Ovary (tissue), 9 donors: Measurements from ENCODE around the gene CNR1. TPM values are rescaled to one million over a fixed set of nuclear protein-coding genes. Genes with fewer than 3 reads are reported as not detected.

Experiments
- DNase-seq, 5 donors: peaks; one replicate each; pipeline ENCODE4 v3.0.0-alpha.2; 2019 to 2020
- H3K27ac ChIP-seq, 2 donors: fragments of 200-600 bp; one replicate each; pipeline versions ENCODE4 v1.5.1 to v1.8.0; 2019 to 2022
- H3K27me3 ChIP-seq: fragments of 200-600 bp; one replicate; pipeline ENCODE4 v1.8.0; 2022
- H3K36me3 ChIP-seq: fragments of 200-600 bp; sonication (generic); one replicate; pipeline ENCODE4 v1.5.1; 2019
- H3K4me1 ChIP-seq: one replicate; pipeline ENCODE4 v1.8.1; 2013; ENCODE audit warnings: mild to moderate bottlenecking, moderate library complexity; ENCODE audit not compliant: insufficient read depth
- H3K4me3 ChIP-seq: fragments of 200-600 bp; sonication (generic); one replicate; pipeline ENCODE4 v1.5.1; 2017
- H3K9me3 ChIP-seq, 2 donors: fragments of 200-600 bp in 1 of 2; sonication (generic) in 1 of 2; one replicate each; pipeline versions ENCODE4 v1.5.1 to v1.8.1; 2013 to 2019; ENCODE audit warnings: mild to moderate bottlenecking in 1 of 2, moderate library complexity in 1 of 2
- CTCF ChIP-seq, 3 donors: fragments of 450-650 bp in 2 of 3; fragments of 200-600 bp in 1 of 3; IDR thresholded peaks; one replicate each; pipeline versions ENCODE4 v1.5.1 to v1.8.0; 2016 to 2022; ENCODE audit warnings: antibody characterized with exemption in 3 of 3, mild to moderate bottlenecking in 1 of 3
- EP300 ChIP-seq: sonication (generic); formaldehyde crosslinking; IDR thresholded peaks from one replicate; pipeline ENCODE4 v1.6.1; 2017; ENCODE audit warnings: antibody characterized with exemption
- POLR2A ChIP-seq: fragments of 450-650 bp; IDR thresholded peaks from one replicate; pipeline ENCODE4 v1.6.1; 2017; ENCODE audit warnings: antibody characterized with exemption, mild to moderate bottlenecking, moderate library complexity
- WGBS, 3 donors: extraction: QIAGEN DNeasy Blood & Tissue Kit in 1 of 3; methylation state at CpG; one replicate each; pipeline versions ENCODE4 v1.1.5 to v1.1.7; 2013 to 2017; 5-methylcytosine and 5-hydroxymethylcytosine counted together
- intact Hi-C, 4 donors: fragments of 100-400 bp; cut with DNase I; formaldehyde crosslinking; loops; one replicate each; pipeline versions ENCODE4 v1.11.0 to v1.15.1; 2022 to 2023
- polyA plus RNA-seq, 2 donors: library from polyadenylated mRNA; stranded (reverse); fragments of 200-250 nt in 1 of 2; fragments of 350-450 nt in 1 of 2; fragmentation: Illumina TruSeq in 1 of 2; extraction: RNeasy Lipid Tissue Mini Kit (QIAGEN cat#74804) in 1 of 2; gene quantifications; one replicate each; pipeline ENCODE4 v1.2.3, GENCODE V29; 2013 to 2014
- total RNA-seq, 7 donors: library from RNA; depleted of rRNA in 2 of 7; stranded (reverse); fragments of >200 nt in 2 of 7; fragmentation: NEBNext Ultra II Directional in 3 of 7; extraction: Animal tissue kit (Norgen Biotek cat#: 25700) in 3 of 7; gene quantifications; one replicate each; pipeline versions ENCODE4 v1.1.0 to v1.2.4, GENCODE V29; 2016 to 2023
- donor health status: DM: no; HTN: no; CAD: no; lungs with moderate emphysema.
- donor health status: DM: no; HTN: no; CAD: no.
- donor health status: Bipolar disorder and iron deficiency.
- donor health status: DM: yes; HTN: yes; CAD: no.
- donor health status: DM: no; HTN: no; CAD: no.
- donor health status: DM: yes; HTN: yes; CAD: no.

The CNR1 gene
- total and polyA plus RNA-seq, 9 donors: 0.43 to 4.2 (median 1.8) TPM

- no peaks in the 10 kb centered on the region for H3K4me1 ChIP-seq
- H3K36me3 ChIP-seq: no peaks in the 10 kb centered on the region
- no peaks in the 10 kb centered on the region for H3K27me3 ChIP-seq
- DNase-seq: no peak
- intact Hi-C loops: no loop called here
- H3K27ac ChIP-seq: no peak overlapping the region
- H3K4me3 ChIP-seq: no peak overlapping the region
- H3K9me3 ChIP-seq: no peaks in the 10 kb centered on the region
- WGBS, 3 donors: 81 to 87% (median 83%) methylated on average over 2 of the region's 2 CpGs
- TF ChIP-seq EP300: no peak
- TF ChIP-seq POLR2A: no peak
- TF ChIP-seq CTCF (IDR thresholded peaks at IDR 0.05): no peak
These were observed 17.3 kb upstream of the CNR1 start for GRCh38 chr6:88183471-88183870.

- intact Hi-C loops: no loop called here
- H3K9me3 ChIP-seq: no peaks in the 10 kb centered on the region
- H3K27me3 ChIP-seq: no peaks in the 10 kb centered on the region
- no peak overlapping the region for H3K27ac ChIP-seq
- H3K4me1 ChIP-seq: no peaks in the 10 kb centered on the region
- H3K4me3 ChIP-seq: no peak overlapping the region
- WGBS, 3 donors: 17 to 23% (median 21%) methylated on average over 1 of the region's 1 CpG
- TF ChIP-seq EP300 (no peak), POLR2A (no peak), CTCF (IDR thresholded peaks at IDR 0.05) (no peak)
- no peak for DNase-seq
- H3K36me3 ChIP-seq: no peaks in the 10 kb centered on the region
These were observed 13.5 kb upstream of the CNR1 start for GRCh38 chr6:88179692-88180091.

GRCh38 chr6:88177961-88178464 lies 11.9 kb upstream of the CNR1 start:
- Histone ChIP-seq H3K27ac (no peak overlapping the region), H3K9me3 (no peaks in the 10 kb centered on the region), H3K27me3 (no peaks in the 10 kb centered on the region), H3K36me3 (no peaks in the 10 kb centered on the region), H3K4me3 (no peak overlapping the region), H3K4me1 (no peaks in the 10 kb centered on the region)
- WGBS, 3 donors: 37 to 62% (median 42%) methylated on average over 3 of the region's 3 CpGs
- no peak for DNase-seq
- TF ChIP-seq POLR2A (no peak), CTCF (IDR thresholded peaks at IDR 0.05) (no peak), EP300 (no peak)
- intact Hi-C loops: no loop called here

GRCh38 chr6:88174906-88175305 lies 8.8 kb upstream of the CNR1 start:
- intact Hi-C loops: no loop called here
- Histone ChIP-seq H3K27ac (no peak overlapping the region), H3K27me3 (no peaks in the 10 kb centered on the region), H3K4me3 (no peak overlapping the region), H3K9me3 (no peaks in the 10 kb centered on the region), H3K36me3 (no peaks in the 10 kb centered on the region), H3K4me1 (no peaks in the 10 kb centered on the region)
- no peak for DNase-seq
- TF ChIP-seq EP300 (no peak), POLR2A (no peak), CTCF (IDR thresholded peaks at IDR 0.05) (no peak)
- WGBS, 3 donors: 90 to 94% (median 94%) methylated on average over 4 of the region's 4 CpGs
